Right ventricle myocardium inferior (tissue), 1 donor: ENCODE results near the gene SLC23A3. TPM values are rescaled to one million over a fixed set of nuclear protein-coding genes. Genes with fewer than 3 reads are reported as not detected.
"Not testable (repeated sequence)": the region's sequence is repeated elsewhere in the genome, so short reads cannot be mapped to it uniquely, and the experiment has no call there.

Experiments
- ATAC-seq: fragments of 200-7000 bp; cut with Tn5 transposase; one replicate; pipeline ENCODE4 v1.9.1; 2020; ENCODE audit warnings: mild to moderate bottlenecking, moderate library complexity
- DNase-seq: peaks from one replicate; pipeline ENCODE4 v3.0.0; 2021; ENCODE audit errors: missing footprints
- intact Hi-C: fragments of 100-400 bp; cut with DNase I; formaldehyde crosslinking; loops from one replicate; pipeline ENCODE4 v1.11.0; 2022
- total RNA-seq: library from RNA; stranded (reverse); fragmentation: NEBNext Ultra II Directional; extraction: Animal tissue kit (Norgen Biotek cat#: 25700); gene quantifications from one replicate; pipeline ENCODE4 v1.2.1, GENCODE V29; 2021
- donor health status: DM: no; HTN: yes; CAD: no; lungs with severe emphysema.

SLC23A3 gene
- total RNA-seq, 1 donor from 2014 or later = 0.87 TPM

- DNase-seq (peak; percentile 98), ATAC-seq (peak; percentile 98)
- intact Hi-C loops = loop anchor here (1.0 to 2.0 kb wide), 3 partner anchors 22 to 73 kb away; partner anchors contain the start of genes ANKZF1, ATG9A, CNPPD1 and DNAJB2
Measured at GRCh38 chr2:219206328-219207133, 36.7 kb upstream of the SLC23A3 start, which contains the start of gene ZFAND2B. TSS of gene ZFAND2B (plus strand) at chr2:219206782. CDS start at chr2:219206988, 206 bp downstream.

DNA sequence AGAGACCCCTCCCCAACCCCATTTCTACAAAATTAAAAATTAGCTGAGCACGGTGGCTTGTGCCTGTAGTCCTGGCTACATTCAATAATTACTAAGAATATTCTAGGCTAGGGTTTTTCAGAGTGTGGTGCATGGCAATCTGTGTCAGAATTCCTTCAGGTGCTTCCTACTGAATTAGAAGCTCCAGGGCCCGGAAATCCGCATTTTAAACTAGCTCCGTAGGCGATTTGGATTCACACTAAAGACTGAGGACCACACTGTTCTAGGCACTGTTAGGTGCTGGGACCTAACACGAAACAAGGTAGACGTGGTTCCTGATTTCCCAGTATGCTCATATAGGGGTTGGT is 36.1 kb upstream of the SLC23A3 start:
- no peak for ATAC-seq
- no peak for DNase-seq

GRCh38 chr2:219205165-219205538 is 35.3 kb upstream of the SLC23A3 start:
- intact Hi-C loops = no loop called here
- no peak for ATAC-seq
- DNase-seq = no peak

More for the DNA sequence above, 36.1 kb upstream of the SLC23A3 start:
- intact Hi-C loops = loop anchor here (1.0 to 2.0 kb wide), 3 partner anchors 23 to 73 kb away; partner anchors contain the start of genes ANKZF1, ATG9A, CNPPD1 and DNAJB2

DNA sequence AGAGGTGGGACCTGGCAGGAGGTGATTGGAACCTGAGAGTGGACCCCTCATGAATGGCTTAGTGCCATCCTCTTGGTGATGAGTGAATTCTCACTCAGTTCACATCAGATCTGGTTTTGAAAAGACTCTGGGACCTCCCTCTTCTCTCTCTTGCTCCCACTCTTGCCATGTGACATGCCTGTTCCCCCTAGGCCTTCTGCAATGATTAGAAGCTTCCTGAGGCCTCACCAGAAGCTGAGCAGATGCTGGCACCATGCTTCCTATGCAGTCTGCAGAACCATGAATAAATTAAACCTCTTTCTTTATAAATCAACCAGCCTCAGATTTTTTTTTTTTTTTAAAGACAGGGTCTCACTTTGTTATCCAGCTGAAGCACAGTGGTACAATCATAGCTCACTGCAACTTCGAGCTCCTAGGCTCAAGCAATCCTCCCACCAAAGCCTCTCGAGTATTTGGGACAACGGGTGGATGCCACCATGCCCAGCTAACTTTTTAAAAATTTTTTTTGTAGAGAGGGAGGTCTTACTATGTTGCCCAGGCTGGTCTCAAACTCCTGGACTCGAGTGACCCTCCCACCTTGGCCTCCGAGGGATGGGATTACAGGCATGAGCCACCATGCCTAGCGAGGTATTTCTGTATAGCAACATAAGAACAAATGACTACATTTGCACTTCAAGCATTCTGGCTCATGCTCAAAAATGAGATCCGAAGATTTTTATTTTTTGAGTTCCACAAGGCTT is 34.8 kb upstream of the SLC23A3 start:
- no peak for ATAC-seq
- no peak for DNase-seq
- intact Hi-C loops = no loop called here

GRCh38 chr2:219201331-219201730 is 31.5 kb upstream of the SLC23A3 start:
- intact Hi-C loops, DNase-seq, ATAC-seq: not testable (repeated sequence)

DNA sequence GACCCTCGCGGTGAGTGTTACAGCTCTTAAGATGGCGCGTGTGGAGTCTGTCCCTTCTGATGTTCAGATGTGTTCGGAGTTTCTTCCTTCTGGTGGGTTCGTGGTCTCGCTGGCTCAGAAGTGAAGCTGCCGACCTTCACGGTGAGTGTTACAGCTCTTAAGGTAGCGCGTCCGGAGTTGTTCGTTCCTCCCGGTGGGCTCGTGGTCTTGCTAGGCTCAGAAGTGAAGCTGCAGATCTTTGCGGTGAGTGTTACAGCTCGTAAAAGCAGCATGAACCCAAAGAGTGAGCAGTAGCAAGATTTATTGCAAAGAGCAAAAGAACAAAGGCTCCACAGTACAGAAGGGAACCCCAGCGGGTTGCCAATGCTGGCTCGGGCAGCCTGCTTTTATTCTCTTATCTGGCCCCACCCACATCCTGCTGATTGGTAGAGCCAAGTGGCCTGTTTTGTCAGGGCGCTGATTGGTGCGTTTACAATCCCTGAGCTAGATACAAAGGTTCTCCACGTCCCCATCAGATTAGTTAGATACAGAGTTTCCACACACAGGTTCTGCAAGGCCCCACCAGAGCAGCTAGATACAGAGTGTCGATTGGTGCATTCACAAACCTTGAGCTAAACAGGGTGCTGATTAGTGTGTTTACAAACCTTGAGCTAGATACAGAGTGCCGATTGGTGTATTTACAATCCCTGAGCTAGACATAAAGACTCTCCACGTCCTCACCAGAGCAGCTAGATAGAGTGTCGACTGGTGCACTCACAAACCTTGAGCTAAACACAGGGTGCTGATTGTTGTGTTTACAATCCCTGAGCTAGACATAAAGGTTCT is 30.9 kb upstream of the SLC23A3 start:
- intact Hi-C loops, DNase-seq, ATAC-seq: not testable (repeated sequence)

DNA sequence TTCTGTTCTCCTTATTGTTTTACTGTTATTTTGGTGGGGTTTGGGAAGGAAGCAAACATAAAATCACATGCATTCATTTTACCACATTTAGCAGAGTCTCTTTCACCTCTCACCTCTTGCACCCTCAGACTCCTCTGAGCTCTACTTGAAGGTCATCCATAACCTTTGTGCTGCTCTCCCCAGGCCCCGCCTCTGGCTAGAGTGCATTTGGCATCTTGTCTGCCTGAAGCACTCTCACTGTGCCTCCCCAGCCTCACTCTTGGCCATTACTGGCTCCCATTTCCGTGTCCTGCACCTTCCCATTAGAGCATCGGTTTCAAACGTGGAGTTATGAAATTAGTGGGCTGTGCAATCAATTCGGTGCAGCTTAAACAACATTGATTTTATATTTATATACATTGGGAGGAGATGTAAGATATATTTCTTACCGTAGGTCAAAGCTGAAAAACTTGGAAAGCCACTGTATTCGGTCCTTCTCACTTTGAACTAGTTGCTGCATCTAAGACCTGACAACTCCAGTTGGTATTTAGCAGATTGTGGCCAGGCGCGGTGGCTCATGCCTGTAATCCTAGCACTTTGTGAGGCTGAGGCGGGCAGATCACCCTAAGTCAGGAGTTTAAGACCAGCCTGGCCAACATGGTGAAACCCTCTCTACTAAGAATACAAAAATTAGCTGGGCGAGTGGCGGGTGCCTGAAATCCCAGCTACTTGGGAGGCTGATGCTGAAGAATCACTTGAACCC is 29.8 kb upstream of the SLC23A3 start:
- ATAC-seq (no peak), DNase-seq (no peak)
- intact Hi-C loops = no loop called here

- ATAC-seq (no peak), DNase-seq (no peak)
- intact Hi-C loops = no loop called here
Measured at GRCh38 chr2:219198974-219199373, 29.1 kb upstream of the SLC23A3 start.

DNA sequence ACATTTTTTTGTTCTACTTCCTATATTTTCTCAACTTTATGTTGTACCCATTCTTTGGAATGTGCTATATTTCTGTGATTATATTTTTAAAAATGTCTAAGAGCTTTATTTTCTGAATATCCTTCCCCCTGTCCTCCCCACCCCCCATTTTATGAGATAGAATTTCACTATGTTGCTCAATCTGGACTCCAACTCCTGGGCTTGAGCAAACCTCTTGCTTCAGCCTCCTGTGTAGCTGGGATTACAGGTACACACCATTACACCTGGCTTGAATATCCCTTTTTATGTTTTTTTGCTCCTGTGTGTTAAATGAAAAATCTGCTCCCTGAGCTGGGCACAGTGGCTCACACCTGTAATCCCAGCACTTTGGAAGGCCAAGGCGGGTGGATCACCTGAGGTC is 27.6 kb upstream of the SLC23A3 start:
- ATAC-seq (no peak), DNase-seq (no peak)

DNA sequence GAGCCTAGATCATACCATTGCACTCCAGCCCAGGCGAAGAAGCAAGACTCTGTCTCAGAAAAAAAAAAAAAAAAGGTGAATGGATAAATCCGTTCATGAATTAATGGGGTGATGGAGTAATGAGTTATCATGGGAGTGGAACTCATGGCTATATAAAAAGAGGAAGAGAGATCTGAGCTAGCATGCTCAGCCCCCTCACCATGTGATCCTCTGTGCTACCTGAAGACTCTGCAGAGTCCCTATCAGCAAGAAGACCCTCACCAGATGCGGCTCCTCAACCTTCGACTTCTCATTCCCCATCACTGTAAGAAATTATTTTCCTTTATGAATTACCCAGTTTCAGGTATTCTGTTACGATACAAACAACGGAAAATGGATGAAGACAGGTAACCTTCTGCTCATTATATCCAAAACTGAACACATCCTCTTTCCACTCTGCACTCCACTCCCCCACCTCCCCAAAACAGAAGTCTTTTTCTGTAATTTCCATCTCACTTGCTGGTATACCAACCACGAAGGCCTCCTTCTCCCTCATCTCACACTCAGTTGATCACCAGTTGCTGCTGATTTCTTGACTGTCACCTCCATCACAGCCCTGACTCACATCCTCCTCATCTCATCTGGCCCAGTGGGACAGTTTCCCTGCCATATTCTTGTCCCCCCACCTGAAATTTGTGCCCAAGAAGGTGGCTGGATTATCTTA is 17.1 kb upstream of the SLC23A3 start:
- DNase-seq (no peak), ATAC-seq (no peak)
- intact Hi-C loops = no loop called here

More for the DNA sequence above, 27.6 kb upstream of the SLC23A3 start:
- intact Hi-C loops = no loop called here

DNA sequence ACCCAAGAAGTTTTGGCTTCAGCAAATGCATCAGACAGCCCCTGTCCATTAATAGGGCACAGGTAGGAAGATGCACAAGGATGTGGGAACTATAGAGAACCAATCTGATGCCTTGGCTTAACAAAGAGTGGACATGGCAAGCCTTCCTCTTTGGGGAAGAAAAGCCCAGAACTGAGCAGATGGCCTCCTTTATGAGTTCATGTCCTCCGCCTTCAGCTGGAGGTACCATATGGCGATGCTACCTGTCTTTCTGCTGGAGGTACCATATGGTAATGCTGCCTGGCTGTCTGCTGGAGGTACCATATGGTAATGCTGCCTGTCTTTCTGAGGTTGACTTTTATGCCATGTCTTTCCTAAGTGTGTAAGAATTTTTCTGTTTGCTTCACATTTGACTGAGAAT is 14.3 kb upstream of the SLC23A3 start:
- no peak for DNase-seq
- intact Hi-C loops = no loop called here
- no peak for ATAC-seq

DNA sequence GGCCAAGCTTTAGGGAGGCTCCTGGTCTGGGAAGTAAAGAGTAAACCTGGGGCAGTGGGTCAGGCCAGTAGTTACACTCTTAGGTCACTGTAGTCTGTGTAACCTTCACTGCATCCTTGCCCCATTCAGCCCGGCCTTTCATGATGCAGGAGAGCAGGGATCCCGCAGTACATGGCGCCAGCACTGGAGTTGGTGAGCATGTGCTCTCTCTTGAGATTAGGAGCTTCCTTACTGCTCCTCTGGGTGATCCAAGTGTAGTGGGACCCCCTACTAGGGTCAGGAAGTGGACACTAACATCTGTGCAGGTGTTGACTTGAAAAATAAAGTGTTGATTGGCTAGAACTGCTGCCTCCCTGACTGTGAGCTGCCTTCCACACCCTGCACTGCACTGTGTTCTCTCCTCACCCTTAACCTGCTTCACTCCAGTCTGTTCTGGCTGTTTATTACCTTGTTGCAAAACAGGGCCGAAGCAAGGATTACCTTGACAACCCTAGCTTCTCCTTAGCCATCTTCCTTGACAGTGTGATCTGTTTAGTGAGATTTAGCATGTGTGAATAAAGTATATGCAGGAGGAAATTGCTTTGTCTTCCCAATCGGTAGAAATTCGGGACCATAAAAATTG is 13.4 kb upstream of the SLC23A3 start:
- intact Hi-C loops = no loop called here
- no peak for DNase-seq
- ATAC-seq = no peak

DNA sequence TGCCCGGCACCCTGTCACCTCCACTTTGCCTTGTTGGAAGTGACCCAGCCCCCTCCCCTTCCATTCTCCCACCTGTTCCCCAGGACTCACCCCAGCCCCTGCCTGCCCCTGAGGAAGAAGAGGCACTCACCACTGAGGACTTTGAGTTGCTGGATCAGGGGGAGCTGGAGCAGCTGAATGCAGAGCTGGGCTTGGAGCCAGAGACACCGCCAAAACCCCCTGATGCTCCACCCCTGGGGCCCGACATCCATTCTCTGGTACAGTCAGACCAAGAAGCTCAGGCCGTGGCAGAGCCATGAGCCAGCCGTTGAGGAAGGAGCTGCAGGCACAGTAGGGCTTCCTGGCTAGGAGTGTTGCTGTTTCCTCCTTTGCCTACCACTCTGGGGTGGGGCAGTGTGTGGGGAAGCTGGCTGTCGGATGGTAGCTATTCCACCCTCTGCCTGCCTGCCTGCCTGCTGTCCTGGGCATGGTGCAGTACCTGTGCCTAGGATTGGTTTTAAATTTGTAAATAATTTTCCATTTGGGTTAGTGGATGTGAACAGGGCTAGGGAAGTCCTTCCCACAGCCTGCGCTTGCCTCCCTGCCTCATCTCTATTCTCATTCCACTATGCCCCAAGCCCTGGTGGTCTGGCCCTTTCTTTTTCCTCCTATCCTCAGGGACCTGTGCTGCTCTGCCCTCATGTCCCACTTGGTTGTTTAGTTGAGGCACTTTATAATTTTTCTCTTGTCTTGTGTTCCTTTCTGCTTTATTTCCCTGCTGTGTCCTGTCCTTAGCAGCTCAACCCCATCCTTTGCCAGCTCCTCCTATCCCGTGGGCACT is 12.7 kb upstream of the SLC23A3 start:
- ATAC-seq (no peak), DNase-seq (no peak)
- intact Hi-C loops = no loop called here

GRCh38 chr2:219181531-219181930 is 11.7 kb upstream of the SLC23A3 start:
- ATAC-seq (no peak), DNase-seq (no peak)
- intact Hi-C loops = no loop called here

- ATAC-seq = no peak
- no peak for DNase-seq
- intact Hi-C loops = no loop called here
Measured at GRCh38 chr2:219180961-219181360, 11.1 kb upstream of the SLC23A3 start.

- DNase-seq = no peak
- no peak for ATAC-seq
- intact Hi-C loops = loop anchor here (5.0 kb wide), 1 partner anchor 207 kb away; the partner anchor contains the start of gene DNPEP
Measured at GRCh38 chr2:219179601-219180465, 10.0 kb upstream of the SLC23A3 start.
